Measurements from ENCODE around the gene HNRNPAB.

- TF ChIP-seq, protein P1, sequence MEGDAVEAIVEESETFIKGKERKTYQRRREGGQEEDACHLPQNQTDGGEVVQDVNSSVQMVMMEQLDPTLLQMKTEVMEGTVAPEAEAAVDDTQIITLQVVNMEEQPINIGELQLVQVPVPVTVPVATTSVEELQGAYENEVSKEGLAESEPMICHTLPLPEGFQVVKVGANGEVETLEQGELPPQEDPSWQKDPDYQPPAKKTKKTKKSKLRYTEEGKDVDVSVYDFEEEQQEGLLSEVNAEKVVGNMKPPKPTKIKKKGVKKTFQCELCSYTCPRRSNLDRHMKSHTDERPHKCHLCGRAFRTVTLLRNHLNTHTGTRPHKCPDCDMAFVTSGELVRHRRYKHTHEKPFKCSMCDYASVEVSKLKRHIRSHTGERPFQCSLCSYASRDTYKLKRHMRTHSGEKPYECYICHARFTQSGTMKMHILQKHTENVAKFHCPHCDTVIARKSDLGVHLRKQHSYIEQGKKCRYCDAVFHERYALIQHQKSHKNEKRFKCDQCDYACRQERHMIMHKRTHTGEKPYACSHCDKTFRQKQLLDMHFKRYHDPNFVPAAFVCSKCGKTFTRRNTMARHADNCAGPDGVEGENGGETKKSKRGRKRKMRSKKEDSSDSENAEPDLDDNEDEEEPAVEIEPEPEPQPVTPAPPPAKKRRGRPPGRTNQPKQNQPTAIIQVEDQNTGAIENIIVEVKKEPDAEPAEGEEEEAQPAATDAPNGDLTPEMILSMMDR (IDR thresholded peaks at IDR 0.05; ENCODE audit: insufficient read depth, low read depth, low read length): no peak
- TF ChIP-seq EZH2 (IDR thresholded peaks at IDR 0.05; ENCODE audit: insufficient read depth, low read length): no peak
These were observed 31.8 kb downstream of the HNRNPAB start for GRCh38 chr5:178236126-178236525.
